Measurements from ENCODE around the gene PDCD1LG2. TPM values are rescaled to one million over a fixed set of nuclear protein-coding genes. Genes with fewer than 3 reads are reported as not detected.
"Not testable (repeated sequence)": the region's sequence is repeated elsewhere in the genome, so short reads cannot be mapped to it uniquely, and the experiment has no call there.

Gene PDCD1LG2
- 1.8 and 3.2 TPM in 2 replicates for total RNA-seq

DNA sequence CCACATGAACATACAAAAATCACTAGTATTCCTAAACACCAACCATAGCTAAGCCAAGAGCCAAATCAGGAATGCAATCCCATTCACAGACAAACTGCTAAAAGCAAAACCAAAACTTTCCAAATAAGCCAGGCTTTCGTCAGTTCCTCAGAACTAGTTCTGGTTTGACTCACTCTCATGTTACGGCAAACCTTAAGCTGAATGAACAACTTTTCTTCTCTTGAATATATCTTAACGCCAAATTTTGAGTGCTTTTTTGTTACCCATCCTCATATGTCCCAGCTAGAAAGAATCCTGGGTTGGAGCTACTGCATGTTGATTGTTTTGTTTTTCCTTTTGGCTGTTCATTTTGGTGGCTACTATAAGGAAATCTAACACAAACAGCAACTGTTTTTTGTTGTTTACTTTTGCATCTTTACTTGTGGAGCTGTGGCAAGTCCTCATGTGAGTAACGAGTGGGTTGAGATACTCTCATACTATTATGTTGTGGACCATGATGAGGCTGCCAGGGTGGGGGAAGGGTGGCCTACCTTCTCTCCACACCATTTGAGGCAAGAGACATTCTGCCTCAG lies at the start of gene PDCD1LG2:
Gene PDCD1LG2, plus strand, starts transcription at position 172 of the 572 bp plus-strand sequence. CDS start 12,016 bp downstream, outside the sequence.
- Histone ChIP-seq H3K27me3 (ENCODE audit: control insufficient read depth, insufficient read depth, low read length) (no peaks in the 10 kb centered on the region), H3K36me3 (ENCODE audit: control insufficient read depth, insufficient read depth, low read length) (no peaks in the 10 kb centered on the region), H3K4me3 (ENCODE audit: low read depth, low read length) (peak within 1 kb of the TSS; percentile 13)
- TF ChIP-seq, protein P1, sequence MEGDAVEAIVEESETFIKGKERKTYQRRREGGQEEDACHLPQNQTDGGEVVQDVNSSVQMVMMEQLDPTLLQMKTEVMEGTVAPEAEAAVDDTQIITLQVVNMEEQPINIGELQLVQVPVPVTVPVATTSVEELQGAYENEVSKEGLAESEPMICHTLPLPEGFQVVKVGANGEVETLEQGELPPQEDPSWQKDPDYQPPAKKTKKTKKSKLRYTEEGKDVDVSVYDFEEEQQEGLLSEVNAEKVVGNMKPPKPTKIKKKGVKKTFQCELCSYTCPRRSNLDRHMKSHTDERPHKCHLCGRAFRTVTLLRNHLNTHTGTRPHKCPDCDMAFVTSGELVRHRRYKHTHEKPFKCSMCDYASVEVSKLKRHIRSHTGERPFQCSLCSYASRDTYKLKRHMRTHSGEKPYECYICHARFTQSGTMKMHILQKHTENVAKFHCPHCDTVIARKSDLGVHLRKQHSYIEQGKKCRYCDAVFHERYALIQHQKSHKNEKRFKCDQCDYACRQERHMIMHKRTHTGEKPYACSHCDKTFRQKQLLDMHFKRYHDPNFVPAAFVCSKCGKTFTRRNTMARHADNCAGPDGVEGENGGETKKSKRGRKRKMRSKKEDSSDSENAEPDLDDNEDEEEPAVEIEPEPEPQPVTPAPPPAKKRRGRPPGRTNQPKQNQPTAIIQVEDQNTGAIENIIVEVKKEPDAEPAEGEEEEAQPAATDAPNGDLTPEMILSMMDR (IDR thresholded peaks at IDR 0.05; ENCODE audit: insufficient read depth, low read length, poor library complexity, severe bottlenecking) = no peak
- no peak for DNase-seq (ENCODE audit: low read depth)

DNA sequence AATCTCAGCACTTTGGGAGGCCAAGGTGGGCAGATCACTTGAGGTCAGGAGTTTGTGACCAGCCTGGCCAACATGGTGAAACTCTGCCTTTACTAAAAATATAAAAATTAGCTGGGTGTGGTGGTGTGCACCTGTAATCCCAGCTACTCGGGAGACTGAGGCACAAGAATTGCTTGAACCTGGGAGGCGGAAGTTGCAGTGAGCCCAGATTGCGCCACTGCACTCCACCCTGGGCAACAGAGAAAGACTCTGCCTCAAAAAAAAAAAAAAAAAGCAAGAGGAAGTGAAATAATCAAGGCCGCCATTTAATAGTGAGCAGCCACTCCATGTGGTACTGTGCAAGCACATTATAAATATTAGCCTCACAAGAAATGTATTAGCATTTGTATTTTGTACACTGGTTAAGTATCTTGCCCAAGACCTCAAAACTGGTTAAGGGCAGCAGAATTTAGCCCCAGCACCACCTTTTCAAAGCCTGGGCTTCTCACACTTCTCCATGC lies 45.5 kb upstream of the PDCD1LG2 start:
- not testable (repeated sequence) for DNase-seq (ENCODE audit: low read depth); H3K27me3 ChIP-seq (ENCODE audit: control insufficient read depth, insufficient read depth, low read length); H3K4me3 ChIP-seq (ENCODE audit: low read depth, low read length); H3K36me3 ChIP-seq (ENCODE audit: control insufficient read depth, insufficient read depth, low read length)

DNA sequence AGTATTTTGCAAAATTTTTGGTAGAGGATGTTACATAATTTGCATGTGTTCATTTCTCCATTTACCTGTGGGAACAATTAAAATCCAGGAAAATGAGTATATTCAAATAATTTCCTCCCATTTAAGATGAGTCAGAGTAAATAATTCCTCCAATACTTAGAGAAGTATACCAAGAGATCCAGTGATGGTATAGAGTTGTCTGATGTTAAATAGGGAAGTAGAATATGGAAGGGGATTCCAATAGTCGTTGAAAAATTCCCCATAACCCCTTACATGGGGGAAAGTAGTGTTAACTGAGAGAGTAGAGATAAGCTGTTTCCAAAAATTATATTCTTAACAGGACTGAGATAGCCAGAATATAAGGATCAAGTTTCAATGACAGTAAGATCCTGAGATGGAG lies 44.3 kb upstream of the PDCD1LG2 start:
- Histone ChIP-seq H3K4me3 (ENCODE audit: low read depth, low read length) (no peak overlapping the region), H3K36me3 (ENCODE audit: control insufficient read depth, insufficient read depth, low read length) (peaks cover 2% of the 10 kb centered on the region), H3K27me3 (ENCODE audit: control insufficient read depth, insufficient read depth, low read length) (no peaks in the 10 kb centered on the region)
- DNase-seq (ENCODE audit: low read depth) = no peak
- TF ChIP-seq, protein P1 (IDR thresholded peaks at IDR 0.05; ENCODE audit: insufficient read depth, low read length, poor library complexity, severe bottlenecking) = no peak

DNA sequence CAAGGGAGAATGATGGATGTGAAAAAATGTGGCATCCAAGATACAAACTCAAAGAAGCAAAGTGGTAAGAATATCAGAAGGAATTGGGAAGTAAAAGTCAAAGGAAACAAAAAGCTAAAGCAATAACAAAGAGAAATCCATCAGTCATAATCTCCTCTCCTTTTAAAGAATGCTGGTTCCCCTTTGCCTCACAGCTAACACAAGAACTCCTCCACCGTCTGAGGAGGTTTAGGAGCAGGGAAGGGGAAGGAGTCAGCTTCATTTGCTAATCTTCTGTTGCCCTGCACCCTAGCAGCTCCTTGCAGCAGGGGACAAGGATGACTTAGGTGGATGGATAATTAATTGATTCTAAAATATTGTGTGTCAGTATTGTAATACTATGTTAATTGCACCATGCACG lies 43.6 kb upstream of the PDCD1LG2 start:
- peaks cover 2% of the 10 kb centered on the region for H3K36me3 ChIP-seq (ENCODE audit: control insufficient read depth, insufficient read depth, low read length)
- H3K27me3 ChIP-seq (ENCODE audit: control insufficient read depth, insufficient read depth, low read length) = no peaks in the 10 kb centered on the region
- TF ChIP-seq, protein P1 (IDR thresholded peaks at IDR 0.05; ENCODE audit: insufficient read depth, low read length, poor library complexity, severe bottlenecking) = no peak
- no peak for DNase-seq (ENCODE audit: low read depth)
- no peak overlapping the region for H3K4me3 ChIP-seq (ENCODE audit: low read depth, low read length)

DNA sequence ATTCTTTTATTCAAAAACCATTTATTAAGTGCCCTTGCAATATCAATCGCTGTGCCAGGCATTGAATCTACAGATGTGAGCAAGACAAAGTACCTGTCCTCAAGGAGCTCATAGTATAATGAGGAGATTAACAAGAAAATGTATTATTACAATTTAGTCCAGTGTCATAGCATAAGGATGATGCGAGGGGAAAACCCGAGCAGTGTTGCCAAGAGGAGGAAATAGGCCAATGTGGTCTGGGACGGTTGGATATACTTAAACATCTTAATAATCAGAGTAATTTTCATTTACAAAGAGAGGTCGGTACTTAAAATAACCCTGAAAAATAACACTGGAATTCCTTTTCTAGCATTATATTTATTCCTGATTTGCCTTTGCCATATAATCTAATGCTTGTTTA lies 41.5 kb upstream of the PDCD1LG2 start:
- Histone ChIP-seq H3K36me3 (ENCODE audit: control insufficient read depth, insufficient read depth, low read length) (peaks cover 2% of the 10 kb centered on the region), H3K4me3 (ENCODE audit: low read depth, low read length) (no peak overlapping the region), H3K27me3 (ENCODE audit: control insufficient read depth, insufficient read depth, low read length) (no peaks in the 10 kb centered on the region)
- DNase-seq (ENCODE audit: low read depth) = no peak
- TF ChIP-seq, protein P1 (IDR thresholded peaks at IDR 0.05; ENCODE audit: insufficient read depth, low read length, poor library complexity, severe bottlenecking) = no peak

DNA sequence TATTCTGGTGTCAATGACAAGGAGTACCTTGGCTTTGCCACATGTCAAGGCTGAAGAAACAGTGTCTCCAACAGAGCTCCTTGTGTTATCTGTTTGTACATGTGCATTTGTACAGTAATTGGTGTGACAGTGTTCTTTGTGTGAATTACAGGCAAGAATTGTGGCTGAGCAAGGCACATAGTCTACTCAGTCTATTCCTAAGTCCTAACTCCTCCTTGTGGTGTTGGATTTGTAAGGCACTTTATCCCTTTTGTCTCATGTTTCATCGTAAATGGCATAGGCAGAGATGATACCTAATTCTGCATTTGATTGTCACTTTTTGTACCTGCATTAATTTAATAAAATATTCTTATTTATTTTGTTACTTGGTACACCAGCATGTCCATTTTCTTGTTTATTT lies 40.2 kb upstream of the PDCD1LG2 start:
- TF ChIP-seq, protein P1 (IDR thresholded peaks at IDR 0.05; ENCODE audit: insufficient read depth, low read length, poor library complexity, severe bottlenecking) = no peak
- Histone ChIP-seq H3K36me3 (ENCODE audit: control insufficient read depth, insufficient read depth, low read length) (peaks cover 2% of the 10 kb centered on the region), H3K4me3 (ENCODE audit: low read depth, low read length) (no peak overlapping the region)

More for the DNA sequence above, 40.2 kb upstream of the PDCD1LG2 start:
- DNase-seq (ENCODE audit: low read depth) = no peak
- H3K27me3 ChIP-seq (ENCODE audit: control insufficient read depth, insufficient read depth, low read length) = no peaks in the 10 kb centered on the region

Data from kidney epithelial cell (primary cell).